GM23338 (cell line): ENCODE results near the gene DBT.

Experiments
- CREB1 ChIP-seq: fragments of 250-450 bp; sonication (Bioruptor Pico); IDR thresholded peaks from 2 replicates; pipeline ENCODE4 v1.5.0; 2020; ENCODE audit warnings: low read depth, mild to moderate bottlenecking, moderate library complexity
- CTCF ChIP-seq, 2 experiments: fragments of 200-600 bp in 1 of 2; sonication (generic) in 1 of 2; conservative IDR thresholded peaks; 2 replicates each; pipeline versions ENCODE4 v1.5.1 to v1.6.1; 2016 to 2017; ENCODE audit warnings: antibody characterized with exemption in 2 of 2, low read depth in 2 of 2, mild to moderate bottlenecking in 2 of 2, moderate library complexity in 1 of 2
- EZH2 ChIP-seq: fragments of 200-600 bp; sonication (generic); IDR thresholded peaks from one replicate; pipeline ENCODE4 v1.8.0; 2017; ENCODE audit warnings: antibody characterized with exemption, mild to moderate bottlenecking, low read depth; ENCODE audit not compliant: unreplicated experiment
- EZH2phosphoT487 ChIP-seq: fragments of 200-600 bp; sonication (generic); IDR thresholded peaks from one replicate; pipeline ENCODE4 v1.8.1; 2018; ENCODE audit warnings: antibody characterized with exemption; ENCODE audit not compliant: unreplicated experiment
- JUNB ChIP-seq: IDR thresholded peaks from one replicate; pipeline ENCODE4 v1.6.1; 2016; ENCODE audit warnings: antibody characterized with exemption; ENCODE audit not compliant: unreplicated experiment
- NANOG ChIP-seq: IDR thresholded peaks from 2 replicates; pipeline ENCODE4 v1.6.1; 2016; ENCODE audit warnings: antibody characterized with exemption, borderline replicate concordance
- POLR2AphosphoS5 ChIP-seq: IDR thresholded peaks from 2 replicates; pipeline ENCODE4 v1.6.1; 2016; ENCODE audit warnings: antibody characterized with exemption, low read depth
- STAT1 ChIP-seq: IDR thresholded peaks from one replicate; pipeline ENCODE4 v1.6.1; 2016; ENCODE audit warnings: antibody characterized with exemption; ENCODE audit not compliant: unreplicated experiment
- ZNF114 ChIP-seq: fragments of 250-450 bp; sonication (Bioruptor Pico); IDR thresholded peaks from 2 replicates; pipeline ENCODE4 v1.5.0; 2020; ENCODE audit warnings: mild to moderate bottlenecking, moderate library complexity
- TF ChIP-seq, protein P1 (sequence below): fragments of 250-450 bp; sonication (Bioruptor Pico); IDR thresholded peaks from 2 replicates; pipeline ENCODE4 v1.5.0; 2020; ENCODE audit warnings: mild to moderate bottlenecking, moderate library complexity
- TF ChIP-seq, protein P2 (sequence below): IDR thresholded peaks from 2 replicates; pipeline ENCODE4 v1.6.1; 2016; ENCODE audit warnings: antibody characterized with exemption
- TF ChIP-seq, protein P3 (sequence below): IDR thresholded peaks from one replicate; pipeline ENCODE4 v1.6.1; 2018; ENCODE audit warnings: antibody characterized with exemption; ENCODE audit not compliant: unreplicated experiment

- TF ChIP-seq POLR2AphosphoS5, result no peak
- TF ChIP-seq EZH2, result no peak
- TF ChIP-seq CTCF (conservative IDR thresholded peaks at IDR 0.05; ENCODE audit: low read depth in 2 of 2), result no peak
- no peak for TF ChIP-seq EZH2phosphoT487
- TF ChIP-seq JUNB, result no peak
- TF ChIP-seq ZNF114, result no peak
- TF ChIP-seq, protein P1, sequence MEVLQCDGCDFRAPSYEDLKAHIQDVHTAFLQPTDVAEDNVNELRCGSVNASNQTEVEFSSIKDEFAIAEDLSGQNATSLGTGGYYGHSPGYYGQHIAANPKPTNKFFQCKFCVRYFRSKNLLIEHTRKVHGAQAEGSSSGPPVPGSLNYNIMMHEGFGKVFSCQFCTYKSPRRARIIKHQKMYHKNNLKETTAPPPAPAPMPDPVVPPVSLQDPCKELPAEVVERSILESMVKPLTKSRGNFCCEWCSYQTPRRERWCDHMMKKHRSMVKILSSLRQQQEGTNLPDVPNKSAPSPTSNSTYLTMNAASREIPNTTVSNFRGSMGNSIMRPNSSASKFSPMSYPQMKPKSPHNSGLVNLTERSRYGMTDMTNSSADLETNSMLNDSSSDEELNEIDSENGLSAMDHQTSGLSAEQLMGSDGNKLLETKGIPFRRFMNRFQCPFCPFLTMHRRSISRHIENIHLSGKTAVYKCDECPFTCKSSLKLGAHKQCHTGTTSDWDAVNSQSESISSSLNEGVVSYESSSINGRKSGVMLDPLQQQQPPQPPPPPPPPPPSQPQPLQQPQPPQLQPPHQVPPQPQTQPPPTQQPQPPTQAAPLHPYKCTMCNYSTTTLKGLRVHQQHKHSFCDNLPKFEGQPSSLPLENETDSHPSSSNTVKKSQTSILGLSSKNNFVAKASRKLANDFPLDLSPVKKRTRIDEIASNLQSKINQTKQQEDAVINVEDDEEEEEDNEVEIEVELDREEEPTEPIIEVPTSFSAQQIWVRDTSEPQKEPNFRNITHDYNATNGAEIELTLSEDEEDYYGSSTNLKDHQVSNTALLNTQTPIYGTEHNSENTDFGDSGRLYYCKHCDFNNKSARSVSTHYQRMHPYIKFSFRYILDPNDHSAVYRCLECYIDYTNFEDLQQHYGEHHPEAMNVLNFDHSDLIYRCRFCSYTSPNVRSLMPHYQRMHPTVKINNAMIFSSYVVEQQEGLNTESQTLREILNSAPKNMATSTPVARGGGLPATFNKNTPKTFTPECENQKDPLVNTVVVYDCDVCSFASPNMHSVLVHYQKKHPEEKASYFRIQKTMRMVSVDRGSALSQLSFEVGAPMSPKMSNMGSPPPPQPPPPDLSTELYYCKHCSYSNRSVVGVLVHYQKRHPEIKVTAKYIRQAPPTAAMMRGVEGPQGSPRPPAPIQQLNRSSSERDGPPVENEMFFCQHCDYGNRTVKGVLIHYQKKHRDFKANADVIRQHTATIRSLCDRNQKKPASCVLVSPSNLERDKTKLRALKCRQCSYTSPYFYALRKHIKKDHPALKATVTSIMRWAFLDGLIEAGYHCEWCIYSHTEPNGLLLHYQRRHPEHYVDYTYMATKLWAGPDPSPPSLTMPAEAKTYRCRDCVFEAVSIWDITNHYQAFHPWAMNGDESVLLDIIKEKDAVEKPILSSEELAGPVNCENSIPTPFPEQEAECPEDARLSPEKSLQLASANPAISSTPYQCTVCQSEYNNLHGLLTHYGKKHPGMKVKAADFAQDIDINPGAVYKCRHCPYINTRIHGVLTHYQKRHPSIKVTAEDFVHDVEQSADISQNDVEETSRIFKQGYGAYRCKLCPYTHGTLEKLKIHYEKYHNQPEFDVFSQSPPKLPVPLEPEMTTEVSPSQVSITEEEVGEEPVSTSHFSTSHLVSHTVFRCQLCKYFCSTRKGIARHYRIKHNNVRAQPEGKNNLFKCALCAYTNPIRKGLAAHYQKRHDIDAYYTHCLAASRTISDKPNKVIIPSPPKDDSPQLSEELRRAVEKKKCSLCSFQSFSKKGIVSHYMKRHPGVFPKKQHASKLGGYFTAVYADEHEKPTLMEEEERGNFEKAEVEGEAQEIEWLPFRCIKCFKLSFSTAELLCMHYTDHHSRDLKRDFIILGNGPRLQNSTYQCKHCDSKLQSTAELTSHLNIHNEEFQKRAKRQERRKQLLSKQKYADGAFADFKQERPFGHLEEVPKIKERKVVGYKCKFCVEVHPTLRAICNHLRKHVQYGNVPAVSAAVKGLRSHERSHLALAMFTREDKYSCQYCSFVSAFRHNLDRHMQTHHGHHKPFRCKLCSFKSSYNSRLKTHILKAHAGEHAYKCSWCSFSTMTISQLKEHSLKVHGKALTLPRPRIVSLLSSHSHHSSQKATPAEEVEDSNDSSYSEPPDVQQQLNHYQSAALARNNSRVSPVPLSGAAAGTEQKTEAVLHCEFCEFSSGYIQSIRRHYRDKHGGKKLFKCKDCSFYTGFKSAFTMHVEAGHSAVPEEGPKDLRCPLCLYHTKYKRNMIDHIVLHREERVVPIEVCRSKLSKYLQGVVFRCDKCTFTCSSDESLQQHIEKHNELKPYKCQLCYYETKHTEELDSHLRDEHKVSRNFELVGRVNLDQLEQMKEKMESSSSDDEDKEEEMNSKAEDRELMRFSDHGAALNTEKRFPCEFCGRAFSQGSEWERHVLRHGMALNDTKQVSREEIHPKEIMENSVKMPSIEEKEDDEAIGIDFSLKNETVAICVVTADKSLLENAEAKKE, result no peak
- TF ChIP-seq, protein P2, sequence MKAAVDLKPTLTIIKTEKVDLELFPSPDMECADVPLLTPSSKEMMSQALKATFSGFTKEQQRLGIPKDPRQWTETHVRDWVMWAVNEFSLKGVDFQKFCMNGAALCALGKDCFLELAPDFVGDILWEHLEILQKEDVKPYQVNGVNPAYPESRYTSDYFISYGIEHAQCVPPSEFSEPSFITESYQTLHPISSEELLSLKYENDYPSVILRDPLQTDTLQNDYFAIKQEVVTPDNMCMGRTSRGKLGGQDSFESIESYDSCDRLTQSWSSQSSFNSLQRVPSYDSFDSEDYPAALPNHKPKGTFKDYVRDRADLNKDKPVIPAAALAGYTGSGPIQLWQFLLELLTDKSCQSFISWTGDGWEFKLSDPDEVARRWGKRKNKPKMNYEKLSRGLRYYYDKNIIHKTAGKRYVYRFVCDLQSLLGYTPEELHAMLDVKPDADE, result no peak
- no peak for TF ChIP-seq CREB1 (CRISPR knock-in tag)
- TF ChIP-seq, protein P3, sequence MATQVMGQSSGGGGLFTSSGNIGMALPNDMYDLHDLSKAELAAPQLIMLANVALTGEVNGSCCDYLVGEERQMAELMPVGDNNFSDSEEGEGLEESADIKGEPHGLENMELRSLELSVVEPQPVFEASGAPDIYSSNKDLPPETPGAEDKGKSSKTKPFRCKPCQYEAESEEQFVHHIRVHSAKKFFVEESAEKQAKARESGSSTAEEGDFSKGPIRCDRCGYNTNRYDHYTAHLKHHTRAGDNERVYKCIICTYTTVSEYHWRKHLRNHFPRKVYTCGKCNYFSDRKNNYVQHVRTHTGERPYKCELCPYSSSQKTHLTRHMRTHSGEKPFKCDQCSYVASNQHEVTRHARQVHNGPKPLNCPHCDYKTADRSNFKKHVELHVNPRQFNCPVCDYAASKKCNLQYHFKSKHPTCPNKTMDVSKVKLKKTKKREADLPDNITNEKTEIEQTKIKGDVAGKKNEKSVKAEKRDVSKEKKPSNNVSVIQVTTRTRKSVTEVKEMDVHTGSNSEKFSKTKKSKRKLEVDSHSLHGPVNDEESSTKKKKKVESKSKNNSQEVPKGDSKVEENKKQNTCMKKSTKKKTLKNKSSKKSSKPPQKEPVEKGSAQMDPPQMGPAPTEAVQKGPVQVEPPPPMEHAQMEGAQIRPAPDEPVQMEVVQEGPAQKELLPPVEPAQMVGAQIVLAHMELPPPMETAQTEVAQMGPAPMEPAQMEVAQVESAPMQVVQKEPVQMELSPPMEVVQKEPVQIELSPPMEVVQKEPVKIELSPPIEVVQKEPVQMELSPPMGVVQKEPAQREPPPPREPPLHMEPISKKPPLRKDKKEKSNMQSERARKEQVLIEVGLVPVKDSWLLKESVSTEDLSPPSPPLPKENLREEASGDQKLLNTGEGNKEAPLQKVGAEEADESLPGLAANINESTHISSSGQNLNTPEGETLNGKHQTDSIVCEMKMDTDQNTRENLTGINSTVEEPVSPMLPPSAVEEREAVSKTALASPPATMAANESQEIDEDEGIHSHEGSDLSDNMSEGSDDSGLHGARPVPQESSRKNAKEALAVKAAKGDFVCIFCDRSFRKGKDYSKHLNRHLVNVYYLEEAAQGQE, result no peak
- no peak for TF ChIP-seq STAT1
- TF ChIP-seq NANOG, result no peak
These were observed 18.6 kb upstream of the DBT start for GRCh38 chr1:100268202-100268601.
